ENCODE results near the gene NEIL1. TPM values are rescaled to one million over a fixed set of nuclear protein-coding genes. Genes with fewer than 3 reads are reported as not detected.
"Not testable (repeated sequence)": the region's sequence is repeated elsewhere in the genome, so short reads cannot be mapped to it uniquely, and the experiment has no call there.

The NEIL1 gene
- total RNA-seq, 2 donors from 2014 or later = 20.2 to 25.7 TPM

DNA sequence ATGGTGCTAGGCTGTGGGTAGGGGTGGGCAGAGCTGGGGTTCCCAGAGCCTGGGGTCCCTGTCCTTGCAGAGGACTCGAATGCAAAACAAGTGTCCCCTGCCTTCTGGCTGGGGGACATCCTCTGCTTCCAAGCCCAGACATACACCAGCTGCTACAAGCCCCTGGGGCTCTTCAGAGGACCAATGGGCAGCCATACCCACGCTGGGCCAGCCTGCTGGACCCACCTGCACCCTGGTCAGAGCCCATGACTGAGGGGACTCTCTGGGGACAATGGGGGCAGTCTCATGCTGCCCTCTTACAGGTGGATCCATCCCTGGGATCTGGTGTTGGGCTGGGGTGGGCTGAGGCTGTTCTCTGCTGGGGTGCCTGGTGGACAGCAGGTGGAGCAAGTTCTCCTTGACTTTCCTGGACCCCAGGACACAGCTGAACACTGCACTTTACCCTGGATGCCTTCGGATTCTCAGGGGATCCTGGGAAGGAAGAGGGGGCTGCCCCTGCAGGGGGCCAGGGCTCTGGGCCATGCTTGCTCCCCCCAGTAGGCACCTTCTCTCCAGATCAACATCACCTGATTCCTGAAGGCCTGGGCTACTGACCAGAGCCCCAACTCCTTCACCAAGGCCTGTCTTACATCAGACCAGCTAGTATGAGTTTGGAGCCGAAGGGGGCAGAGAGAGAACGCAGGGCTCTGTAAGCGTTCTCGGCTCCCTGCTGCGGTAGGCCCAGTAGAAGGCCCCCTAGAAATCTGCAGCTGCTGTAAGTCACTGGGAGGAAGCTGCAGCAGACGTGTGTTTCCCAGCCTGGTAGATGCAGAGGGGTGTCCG lies 18.1 kb upstream of the NEIL1 start:
- no peaks in the 10 kb centered on the region for H3K9me3 ChIP-seq (ENCODE audit: control insufficient read depth, low read length)
- no peaks in the 10 kb centered on the region for H3K27me3 ChIP-seq (ENCODE audit: control insufficient read depth, insufficient read depth, low read length, poor library complexity, severe bottlenecking)
- no peak overlapping the region for H3K9ac ChIP-seq (ENCODE audit: extremely low read depth, low read length, poor library complexity, severe bottlenecking)
- H3K4me1 ChIP-seq (ENCODE audit: control insufficient read depth, insufficient read depth, low read length) = no peaks in the 10 kb centered on the region
- Mint-ChIP-seq H3K9me3 (no peaks in the 10 kb centered on the region), H3K4me3 (no peak overlapping the region), H3K27me3 (ENCODE audit: insufficient read depth) (peaks cover 3% of the 10 kb centered on the region), H3K36me3 (ENCODE audit: low read depth) (no peaks in the 10 kb centered on the region), H3K27ac (no peak overlapping the region), H3K4me1 (no peaks in the 10 kb centered on the region)
- H3K4me3 ChIP-seq (ENCODE audit: low read length) = no peak overlapping the region
- WGBS, 2 experiments (ENCODE audit: insufficient coverage in 1 of 2, insufficient read length in 1 of 2) = 87 to 92% methylated on average over 5 to 10 of the region's 10 CpGs
- no peaks in the 10 kb centered on the region for H3K36me3 ChIP-seq (ENCODE audit: control insufficient read depth, insufficient read depth, low read length)
- H3K27ac ChIP-seq (ENCODE audit: low read depth, low read length) = no peak overlapping the region
- DNase-seq = no peak
- TF ChIP-seq, protein P1, sequence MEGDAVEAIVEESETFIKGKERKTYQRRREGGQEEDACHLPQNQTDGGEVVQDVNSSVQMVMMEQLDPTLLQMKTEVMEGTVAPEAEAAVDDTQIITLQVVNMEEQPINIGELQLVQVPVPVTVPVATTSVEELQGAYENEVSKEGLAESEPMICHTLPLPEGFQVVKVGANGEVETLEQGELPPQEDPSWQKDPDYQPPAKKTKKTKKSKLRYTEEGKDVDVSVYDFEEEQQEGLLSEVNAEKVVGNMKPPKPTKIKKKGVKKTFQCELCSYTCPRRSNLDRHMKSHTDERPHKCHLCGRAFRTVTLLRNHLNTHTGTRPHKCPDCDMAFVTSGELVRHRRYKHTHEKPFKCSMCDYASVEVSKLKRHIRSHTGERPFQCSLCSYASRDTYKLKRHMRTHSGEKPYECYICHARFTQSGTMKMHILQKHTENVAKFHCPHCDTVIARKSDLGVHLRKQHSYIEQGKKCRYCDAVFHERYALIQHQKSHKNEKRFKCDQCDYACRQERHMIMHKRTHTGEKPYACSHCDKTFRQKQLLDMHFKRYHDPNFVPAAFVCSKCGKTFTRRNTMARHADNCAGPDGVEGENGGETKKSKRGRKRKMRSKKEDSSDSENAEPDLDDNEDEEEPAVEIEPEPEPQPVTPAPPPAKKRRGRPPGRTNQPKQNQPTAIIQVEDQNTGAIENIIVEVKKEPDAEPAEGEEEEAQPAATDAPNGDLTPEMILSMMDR (conservative IDR thresholded peaks at IDR 0.05) = peak; percentile 41

DNA sequence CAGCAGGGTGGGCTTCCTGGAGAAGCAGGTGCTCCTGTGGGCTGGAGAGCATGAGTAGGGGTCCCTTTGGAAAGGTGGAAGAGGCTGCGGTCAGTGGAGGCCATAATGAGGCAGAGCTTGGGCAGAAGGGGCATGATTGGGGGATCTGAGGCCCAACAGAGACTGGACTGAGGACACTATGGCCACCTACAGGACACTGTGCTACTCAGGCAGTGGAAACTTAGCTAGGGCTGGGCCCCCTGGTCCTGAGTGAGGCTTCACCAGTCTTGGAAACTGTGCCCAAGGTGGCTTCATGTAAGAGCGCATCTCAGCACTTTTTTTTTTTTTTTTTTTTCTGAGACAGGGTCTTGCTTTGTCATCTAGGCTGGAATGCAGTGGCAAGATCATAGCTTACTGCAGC lies 17.3 kb upstream of the NEIL1 start:
- Histone ChIP-seq H3K9me3 (ENCODE audit: control insufficient read depth, low read length) (no peaks in the 10 kb centered on the region), H3K36me3 (ENCODE audit: control insufficient read depth, insufficient read depth, low read length) (no peaks in the 10 kb centered on the region), H3K27ac (ENCODE audit: low read depth, low read length) (no peak overlapping the region), H3K4me1 (ENCODE audit: control insufficient read depth, insufficient read depth, low read length) (no peaks in the 10 kb centered on the region), H3K27me3 (ENCODE audit: control insufficient read depth, insufficient read depth, low read length, poor library complexity, severe bottlenecking) (no peaks in the 10 kb centered on the region), H3K4me3 (ENCODE audit: low read length) (no peak overlapping the region), H3K9ac (ENCODE audit: extremely low read depth, low read length, poor library complexity, severe bottlenecking) (no peak overlapping the region)
- no peak for DNase-seq
- H3K27ac Mint-ChIP-seq = no peak overlapping the region
- no peak overlapping the region for H3K4me3 Mint-ChIP-seq
- no peaks in the 10 kb centered on the region for H3K4me1 Mint-ChIP-seq
- no peaks in the 10 kb centered on the region for H3K27me3 Mint-ChIP-seq (ENCODE audit: insufficient read depth)
- TF ChIP-seq, protein P1 (conservative IDR thresholded peaks at IDR 0.05) = peak; percentile 23
- WGBS, 2 experiments (ENCODE audit: insufficient coverage in 1 of 2, insufficient read length in 1 of 2) = 86 to 87% methylated on average over 2 of the region's 2 CpGs
- no peaks in the 10 kb centered on the region for H3K36me3 Mint-ChIP-seq (ENCODE audit: low read depth)
- no peaks in the 10 kb centered on the region for H3K9me3 Mint-ChIP-seq

DNA sequence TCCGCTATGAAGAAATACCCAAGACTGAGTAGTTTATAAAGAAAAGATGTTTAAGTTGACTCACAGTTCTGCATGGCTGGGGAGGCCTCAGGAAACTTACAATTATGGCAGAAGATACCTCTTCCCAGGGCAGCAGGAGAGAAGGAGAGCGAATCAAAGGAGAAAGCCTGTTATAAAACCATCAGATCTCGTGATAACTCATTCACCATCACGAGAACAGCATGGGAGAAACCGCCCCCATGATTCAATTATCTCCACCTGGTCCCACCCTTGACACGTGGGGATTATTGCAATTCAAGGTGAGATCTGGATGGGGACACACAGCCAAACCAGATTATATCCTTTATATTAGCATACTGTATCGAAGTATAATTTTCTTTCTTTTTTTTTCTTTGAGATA lies 14.7 kb upstream of the NEIL1 start:
- DNase-seq; H3K36me3 ChIP-seq (ENCODE audit: control insufficient read depth, insufficient read depth, low read length); H3K9me3 ChIP-seq (ENCODE audit: control insufficient read depth, low read length); H3K27me3 ChIP-seq (ENCODE audit: control insufficient read depth, insufficient read depth, low read length, poor library complexity, severe bottlenecking); H3K9ac ChIP-seq (ENCODE audit: extremely low read depth, low read length, poor library complexity, severe bottlenecking); H3K27ac Mint-ChIP-seq; H3K4me1 ChIP-seq (ENCODE audit: control insufficient read depth, insufficient read depth, low read length); H3K4me3 Mint-ChIP-seq; H3K36me3 Mint-ChIP-seq (ENCODE audit: low read depth); H3K9me3 Mint-ChIP-seq; H3K27ac ChIP-seq (ENCODE audit: low read depth, low read length); H3K4me3 ChIP-seq (ENCODE audit: low read length); H3K27me3 Mint-ChIP-seq (ENCODE audit: insufficient read depth): not testable (repeated sequence)
- WGBS, 2 experiments (ENCODE audit: insufficient coverage in 1 of 2, insufficient read length in 1 of 2) = 84 to 88% methylated on average over 5 to 7 of the region's 7 CpGs
- peaks cover 14% of the 10 kb centered on the region for H3K4me1 Mint-ChIP-seq

DNA sequence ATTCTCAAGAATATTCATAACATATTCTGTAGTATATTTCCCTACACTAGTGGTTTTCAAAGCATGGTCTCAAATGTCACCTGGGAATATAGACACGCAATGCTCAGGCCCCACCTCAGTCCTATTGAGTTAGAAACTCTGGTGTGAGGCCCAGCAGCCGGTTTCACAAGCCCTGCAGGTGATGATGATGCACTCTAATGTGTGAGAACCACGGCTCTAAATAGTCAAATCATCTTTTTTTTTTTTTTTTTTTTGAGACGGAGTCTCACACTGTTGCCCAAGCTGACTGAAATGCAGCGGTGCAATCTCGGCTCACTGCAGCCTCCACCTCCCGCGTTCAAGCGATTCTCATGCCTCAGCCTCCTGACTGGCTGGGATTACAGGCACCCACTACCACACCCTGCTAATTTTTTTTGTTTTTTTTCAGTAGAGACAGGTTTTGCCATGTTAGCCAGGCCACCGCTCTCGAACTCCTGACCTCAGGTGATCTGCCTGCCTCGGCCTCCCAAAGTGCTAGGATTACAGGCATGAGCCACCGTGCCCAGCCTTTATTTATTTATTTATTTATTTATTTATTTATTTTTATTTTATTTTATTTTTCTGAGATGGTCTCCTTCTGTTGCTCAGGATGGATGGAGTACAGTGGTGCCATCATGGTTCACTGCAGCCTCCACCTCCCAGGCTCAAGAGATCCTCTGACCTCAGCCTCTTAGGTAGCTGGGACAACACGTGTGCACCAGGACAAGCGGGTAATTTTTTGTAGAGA lies 13.0 kb upstream of the NEIL1 start:
- not testable (repeated sequence) for H3K36me3 ChIP-seq (ENCODE audit: control insufficient read depth, insufficient read depth, low read length); H3K27me3 ChIP-seq (ENCODE audit: control insufficient read depth, insufficient read depth, low read length, poor library complexity, severe bottlenecking); H3K9ac ChIP-seq (ENCODE audit: extremely low read depth, low read length, poor library complexity, severe bottlenecking); H3K27ac ChIP-seq (ENCODE audit: low read depth, low read length); H3K4me3 Mint-ChIP-seq; H3K27ac Mint-ChIP-seq; H3K27me3 Mint-ChIP-seq (ENCODE audit: insufficient read depth); H3K4me3 ChIP-seq (ENCODE audit: low read length); H3K4me1 ChIP-seq (ENCODE audit: control insufficient read depth, insufficient read depth, low read length); DNase-seq; H3K9me3 ChIP-seq (ENCODE audit: control insufficient read depth, low read length); H3K9me3 Mint-ChIP-seq; H3K36me3 Mint-ChIP-seq (ENCODE audit: low read depth)
- 87 to 95% methylated on average over 9 to 14 of the region's 15 CpGs for WGBS, 2 experiments (ENCODE audit: insufficient coverage in 1 of 2, insufficient read length in 1 of 2)
- peaks cover 14% of the 10 kb centered on the region for H3K4me1 Mint-ChIP-seq

Data from endodermal cell (in vitro differentiated cells).